OCI-LY3 (cell line): ENCODE results near the gene KIAA0513.

ENCODE experiments used
- H2AFZ ChIP-seq: fragments of 200-600, 300-600 bp; shearing (Covaris generic); 2 replicates; pipeline ENCODE4 v1.6.0; 2014; ENCODE audit warnings: antibody characterized with exemption, low read depth, low read length
- H3K27ac ChIP-seq: fragments of 200-600, 300-600 bp; sonication (generic); 2 replicates; pipeline ENCODE4 v1.5.1; 2014; ENCODE audit warnings: mild to moderate bottlenecking, low read length, moderate library complexity, mixed read lengths
- H3K27me3 ChIP-seq: fragments of 200-600, 300-600 bp; sonication (generic); 2 replicates; pipeline ENCODE4 v1.6.1; 2014; ENCODE audit warnings: low read depth, low read length, mixed read lengths
- H3K36me3 ChIP-seq: fragments of 200-600, 300-600 bp; sonication (generic); replicated peaks from 2 replicates; pipeline ENCODE3; 2014; ENCODE audit warnings: low read depth, low read length, mixed read lengths
- H3K4me1 ChIP-seq: fragments of 300-600, 200-600 bp; sonication (generic); 2 replicates; pipeline ENCODE4 v1.6.1; 2014; ENCODE audit warnings: low read length, mixed read lengths
- H3K4me2 ChIP-seq: fragments of 200-600, 300-600 bp; sonication (generic); 2 replicates; pipeline ENCODE4 v1.6.1; 2014; ENCODE audit warnings: low read length, mixed read lengths
- H3K4me3 ChIP-seq: fragments of 300-600, 200-600 bp; sonication (generic); 2 replicates; pipeline ENCODE4 v1.5.1; 2014; ENCODE audit warnings: antibody characterized with exemption, mild to moderate bottlenecking, low read length, moderate library complexity
- H3K79me2 ChIP-seq: fragments of 300-600, 200-600 bp; shearing (Covaris generic); 2 replicates; pipeline ENCODE4 v1.6.1; 2014; ENCODE audit warnings: mild to moderate bottlenecking, low read length, mixed read lengths
- H3K9ac ChIP-seq: fragments of 300-600, 200-600 bp; shearing (Covaris generic); 2 replicates; pipeline ENCODE4 v1.6.0; 2014; ENCODE audit warnings: mild to moderate bottlenecking, low read length, moderate library complexity
- H3K9me3 ChIP-seq: fragments of 200-600, 300-600 bp; shearing (Covaris generic); 2 replicates; pipeline ENCODE4 v1.6.1; 2014; ENCODE audit warnings: low read length, mixed read lengths; ENCODE audit not compliant: insufficient read depth
- H4K20me1 ChIP-seq: fragments of 200-600, 300-600 bp; sonication (generic); 2 replicates; pipeline ENCODE4 v1.6.1; 2016; ENCODE audit warnings: low read length, mixed read lengths; ENCODE audit not compliant: insufficient read depth
- EZH2phosphoT487 ChIP-seq: fragments of 200-600 bp; shearing (Covaris generic); IDR thresholded peaks from 2 replicates; pipeline ENCODE4 v1.6.1; 2018; ENCODE audit warnings: antibody characterized with exemption, mixed run types, low read depth
- TF ChIP-seq, protein P1 (sequence below): fragments of 200-600, 300-600 bp; sonication (generic); IDR thresholded peaks from 2 replicates; pipeline ENCODE4 v1.5.1; 2014; ENCODE audit warnings: antibody characterized with exemption, low read length, low read depth

The KIAA0513 gene

DNA sequence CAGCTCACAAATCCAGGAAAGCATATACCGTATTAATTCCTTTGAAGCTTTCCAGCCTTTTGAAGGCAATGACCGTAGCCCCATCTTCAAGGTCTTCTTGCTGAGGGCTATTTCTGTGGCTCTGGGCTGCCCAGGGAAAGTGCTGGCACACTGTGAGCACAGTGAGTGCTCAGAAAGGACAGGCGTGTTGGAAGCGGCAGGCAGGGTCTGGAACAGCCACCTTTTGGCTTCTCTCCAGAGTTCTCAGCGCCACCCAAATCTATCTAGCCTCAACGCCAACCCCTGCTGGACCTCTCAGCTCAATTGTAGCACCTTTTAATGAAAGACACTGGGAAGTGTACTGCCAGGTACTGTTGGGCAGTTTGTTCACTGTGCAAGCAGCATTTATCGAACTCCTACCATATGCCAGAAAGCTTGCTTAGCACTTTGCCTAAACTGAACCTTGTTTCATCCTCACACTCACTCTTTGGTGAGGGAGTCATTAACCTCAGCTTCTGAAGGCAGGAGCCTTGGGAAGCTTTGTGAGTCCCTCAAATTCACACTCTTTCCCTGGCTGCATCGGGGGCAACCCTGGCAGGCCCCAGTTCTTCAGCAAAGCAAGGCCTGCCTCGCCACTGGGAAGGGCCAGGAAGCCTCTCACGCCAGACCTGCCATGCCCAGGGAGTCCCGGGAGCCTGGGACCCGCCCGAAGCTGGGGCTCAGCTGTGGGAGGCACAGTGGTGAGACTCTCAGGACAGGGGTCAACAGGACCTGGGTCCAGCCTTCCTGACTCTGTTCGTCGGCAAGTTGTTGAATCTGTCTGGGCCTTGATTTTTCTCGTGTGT is 98.2 kb downstream of the KIAA0513 start:
- Histone ChIP-seq H4K20me1 (no peaks in the 10 kb centered on the region), H3K9me3 (no peaks in the 10 kb centered on the region), H3K27me3 (peaks cover 6% of the 10 kb centered on the region; the same call in 1 of the 2 replicates), H3K36me3 (no peaks in the 10 kb centered on the region), H3K27ac (no peak overlapping the region), H3K79me2 (no peaks in the 10 kb centered on the region), H3K4me2 (no peak overlapping the region), H3K4me1 (no peaks in the 10 kb centered on the region), H3K9ac (no peak overlapping the region), H3K4me3 (no peak overlapping the region), H2AFZ (no peak overlapping the region)
- TF ChIP-seq EZH2phosphoT487 = no peak
- TF ChIP-seq, protein P1, sequence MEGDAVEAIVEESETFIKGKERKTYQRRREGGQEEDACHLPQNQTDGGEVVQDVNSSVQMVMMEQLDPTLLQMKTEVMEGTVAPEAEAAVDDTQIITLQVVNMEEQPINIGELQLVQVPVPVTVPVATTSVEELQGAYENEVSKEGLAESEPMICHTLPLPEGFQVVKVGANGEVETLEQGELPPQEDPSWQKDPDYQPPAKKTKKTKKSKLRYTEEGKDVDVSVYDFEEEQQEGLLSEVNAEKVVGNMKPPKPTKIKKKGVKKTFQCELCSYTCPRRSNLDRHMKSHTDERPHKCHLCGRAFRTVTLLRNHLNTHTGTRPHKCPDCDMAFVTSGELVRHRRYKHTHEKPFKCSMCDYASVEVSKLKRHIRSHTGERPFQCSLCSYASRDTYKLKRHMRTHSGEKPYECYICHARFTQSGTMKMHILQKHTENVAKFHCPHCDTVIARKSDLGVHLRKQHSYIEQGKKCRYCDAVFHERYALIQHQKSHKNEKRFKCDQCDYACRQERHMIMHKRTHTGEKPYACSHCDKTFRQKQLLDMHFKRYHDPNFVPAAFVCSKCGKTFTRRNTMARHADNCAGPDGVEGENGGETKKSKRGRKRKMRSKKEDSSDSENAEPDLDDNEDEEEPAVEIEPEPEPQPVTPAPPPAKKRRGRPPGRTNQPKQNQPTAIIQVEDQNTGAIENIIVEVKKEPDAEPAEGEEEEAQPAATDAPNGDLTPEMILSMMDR = no peak

DNA sequence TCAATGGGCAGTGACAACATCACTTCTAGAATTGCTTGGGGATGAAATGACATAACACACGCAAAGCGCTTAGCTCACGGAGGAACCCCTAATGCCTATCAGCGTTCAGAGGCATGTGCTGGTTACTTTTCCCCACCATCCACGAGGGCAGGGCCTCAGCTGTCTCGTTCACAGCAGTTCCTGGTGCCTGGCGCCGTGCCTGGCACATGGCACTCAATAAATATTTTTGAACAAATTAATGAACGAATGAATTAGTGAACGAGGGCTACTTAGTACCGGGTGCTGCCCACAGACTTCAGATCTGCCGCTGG is 98.8 kb downstream of the KIAA0513 start:
- H3K79me2 ChIP-seq = no peaks in the 10 kb centered on the region
- no peaks in the 10 kb centered on the region for H4K20me1 ChIP-seq
- no peak overlapping the region for H2AFZ ChIP-seq
- H3K9ac ChIP-seq = no peak overlapping the region
- H3K4me3 ChIP-seq = no peak overlapping the region
- no peaks in the 10 kb centered on the region for H3K4me1 ChIP-seq
- no peaks in the 10 kb centered on the region for H3K36me3 ChIP-seq
- H3K27me3 ChIP-seq = peaks cover 8% of the 10 kb centered on the region; the same call in 1 of the 2 replicates
- no peak overlapping the region for H3K4me2 ChIP-seq
- TF ChIP-seq, protein P1 = no peak
- no peak for TF ChIP-seq EZH2phosphoT487
- H3K27ac ChIP-seq = no peak overlapping the region
- H3K9me3 ChIP-seq = no peaks in the 10 kb centered on the region

DNA sequence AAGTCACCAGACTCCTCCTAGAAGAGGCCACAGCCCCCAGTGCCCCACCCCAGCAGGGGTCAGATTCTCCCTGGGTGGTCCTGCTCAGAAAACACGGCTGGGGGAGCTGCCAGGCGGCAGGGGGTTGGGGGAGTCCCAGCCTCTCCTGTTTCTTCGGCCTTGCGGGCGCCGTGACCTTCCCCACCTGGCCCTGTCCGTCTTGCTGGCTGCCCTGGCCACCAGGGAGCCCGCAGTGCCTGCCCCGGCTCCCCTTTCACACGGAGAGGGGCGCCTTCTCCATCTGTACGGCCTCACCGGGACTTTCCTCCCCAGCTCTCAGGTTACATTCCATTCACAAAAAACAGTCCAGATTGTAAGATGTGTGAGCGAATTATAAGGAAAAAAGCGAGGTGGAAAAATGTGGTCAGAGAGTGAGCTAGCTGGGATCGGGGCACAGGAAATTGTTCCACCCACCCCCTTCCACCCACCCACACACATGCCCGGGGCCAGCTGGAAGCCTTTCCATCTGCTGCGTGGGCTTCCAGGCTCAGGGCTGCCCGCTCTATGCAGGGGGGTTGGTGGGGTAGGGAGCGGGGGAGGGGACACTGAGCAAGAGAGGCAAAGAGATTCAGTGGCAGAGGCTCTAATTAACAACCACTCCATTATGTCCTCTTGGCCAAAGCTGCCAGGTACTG is 99.2 kb downstream of the KIAA0513 start:
- no peaks in the 10 kb centered on the region for H4K20me1 ChIP-seq
- H3K4me2 ChIP-seq = no peak overlapping the region
- TF ChIP-seq EZH2phosphoT487 = no peak
- TF ChIP-seq, protein P1 = no peak
- H3K27me3 ChIP-seq = peaks cover 8% of the 10 kb centered on the region; the same call in 1 of the 2 replicates
- H3K4me1 ChIP-seq = no peaks in the 10 kb centered on the region
- H2AFZ ChIP-seq = no peak overlapping the region
- no peaks in the 10 kb centered on the region for H3K79me2 ChIP-seq
- no peak overlapping the region for H3K27ac ChIP-seq
- no peaks in the 10 kb centered on the region for H3K9me3 ChIP-seq
- H3K4me3 ChIP-seq = no peak overlapping the region
- no peak overlapping the region for H3K9ac ChIP-seq
- no peaks in the 10 kb centered on the region for H3K36me3 ChIP-seq

DNA sequence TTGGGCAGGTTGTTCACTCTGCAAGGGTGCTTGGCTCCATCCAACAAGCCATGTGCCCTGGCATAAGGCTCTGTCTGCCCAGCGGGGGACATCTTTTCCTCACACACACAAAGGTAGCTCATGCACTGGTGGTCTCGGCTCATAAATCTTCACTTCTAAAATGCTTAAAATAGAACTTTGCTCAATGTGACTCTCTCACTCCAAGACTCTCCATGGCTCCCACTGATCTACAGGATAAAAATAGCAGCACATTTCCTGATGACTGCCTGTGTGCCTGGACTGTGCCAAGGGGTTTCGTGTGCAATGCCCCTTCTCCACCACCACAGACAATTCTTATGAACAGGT is 99.8 kb downstream of the KIAA0513 start:
- H3K27me3 ChIP-seq = peaks cover 8% of the 10 kb centered on the region; the same call in 1 of the 2 replicates
- H3K9me3 ChIP-seq = no peaks in the 10 kb centered on the region
- H3K79me2 ChIP-seq = no peaks in the 10 kb centered on the region
- TF ChIP-seq, protein P1 = no peak
- no peak for TF ChIP-seq EZH2phosphoT487
- H3K9ac ChIP-seq = no peak overlapping the region
- H3K4me1 ChIP-seq = no peaks in the 10 kb centered on the region
- no peak overlapping the region for H2AFZ ChIP-seq
- no peaks in the 10 kb centered on the region for H3K36me3 ChIP-seq
- H4K20me1 ChIP-seq = no peaks in the 10 kb centered on the region
- no peak overlapping the region for H3K4me2 ChIP-seq
- H3K27ac ChIP-seq = no peak overlapping the region
- H3K4me3 ChIP-seq = no peak overlapping the region
